Transverse colon (tissue), 4 donors: Measurements from ENCODE around the gene TSLP. TPM values are rescaled to one million over a fixed set of nuclear protein-coding genes. Genes with fewer than 3 reads are reported as not detected.

Experiments used
- DNase-seq: peaks from one replicate; pipeline ENCODE4 v3.0.0-alpha.2; 2019
- H3K27ac ChIP-seq, 4 donors: fragments of 200-600 bp; sonication (generic); 2 replicates each; pipeline ENCODE4 v1.5.1; 2016 to 2018; ENCODE audit warnings: inconsistent platforms in 4 of 4
- H3K27me3 ChIP-seq: fragments of 200-600 bp; sonication (generic); 2 replicates; pipeline ENCODE4 v1.5.1; 2017; ENCODE audit warnings: inconsistent platforms
- H3K36me3 ChIP-seq, 4 donors: fragments of 200-600 bp; sonication (generic); 2 replicates each; pipeline ENCODE4 v1.5.1; 2017 to 2019; ENCODE audit warnings: inconsistent platforms in 4 of 4
- H3K4me1 ChIP-seq, 4 donors: fragments of 200-600 bp; sonication (generic); 2 replicates each; pipeline ENCODE4 v1.5.1; 2017 to 2020; ENCODE audit warnings: inconsistent platforms in 4 of 4
- H3K4me3 ChIP-seq, 4 donors: fragments of 200-600 bp; sonication (generic); 1 replicate in 1 of 4; 2 replicates in 3 of 4; pipeline versions ENCODE4 v1.5.1 to v1.6.1; 2017 to 2019; ENCODE audit warnings: inconsistent platforms in 4 of 4
- H3K9me3 ChIP-seq, 2 donors: fragments of 200-600 bp; sonication (generic); 2 replicates each; pipeline ENCODE4 v1.5.1; 2017 to 2019; ENCODE audit warnings: inconsistent platforms in 2 of 2
- EP300 ChIP-seq: sonication (generic); formaldehyde crosslinking; IDR thresholded peaks from one replicate; pipeline ENCODE4 v1.6.1; 2017; ENCODE audit warnings: antibody characterized with exemption, low read depth
- POLR2A ChIP-seq: fragments of 450-650 bp; IDR thresholded peaks from one replicate; pipeline ENCODE4 v1.6.1; 2016; ENCODE audit warnings: antibody characterized with exemption, mild to moderate bottlenecking, moderate library complexity
- POLR2AphosphoS5 ChIP-seq, 3 donors: sonication (generic); formaldehyde crosslinking; IDR thresholded peaks; one replicate each; pipeline ENCODE4 v1.6.1; 2016; ENCODE audit warnings: antibody characterized with exemption in 3 of 3
- WGBS, 2 donors: methylation state at CpG; one replicate each; pipeline ENCODE4 v1.1.5; 2018; ENCODE audit warnings: low coverage in 1 of 2; 5-methylcytosine and 5-hydroxymethylcytosine counted together
- in situ Hi-C, 4 donors: fragments of 200-750 bp; cut with MboI; loops; one replicate each; pipeline versions ENCODE4 v1.15.0 to v1.15.1; 2017; ENCODE audit warnings: low sequenced_read_pairs in 3 of 4, low pct_ligation_motif_present in 1 of 4, low pct_unique_long_range_greater_than_20kb in 1 of 4
- intact Hi-C: fragments of 100-400 bp; cut with DNase I; formaldehyde crosslinking; loops from one replicate; pipeline ENCODE4 v1.15.1; 2023; ENCODE audit warnings: low total_unique reads
- total RNA-seq, 4 donors: library from RNA; depleted of rRNA; stranded (reverse); fragments of >200 nt; gene quantifications; one replicate each; pipeline ENCODE4 v1.1.0, GENCODE V29; 2016
- TF ChIP-seq, protein P1 (sequence below), 5 experiments: fragments of 200-600 bp in 3 of 5; fragments of 450-650 bp in 2 of 5; sonication (generic) in 3 of 5; IDR thresholded peaks; 1 replicate in 2 of 5; 2 replicates in 3 of 5; pipeline ENCODE4 v1.5.1; 2016 to 2017; ENCODE audit warnings: antibody characterized with exemption in 5 of 5, inconsistent platforms in 3 of 5, mild to moderate bottlenecking in 2 of 5, moderate library complexity in 1 of 5

TSLP gene
- total RNA-seq, 4 donors from 2014 or later, result 0.27 TPM; not detected in 3

DNA sequence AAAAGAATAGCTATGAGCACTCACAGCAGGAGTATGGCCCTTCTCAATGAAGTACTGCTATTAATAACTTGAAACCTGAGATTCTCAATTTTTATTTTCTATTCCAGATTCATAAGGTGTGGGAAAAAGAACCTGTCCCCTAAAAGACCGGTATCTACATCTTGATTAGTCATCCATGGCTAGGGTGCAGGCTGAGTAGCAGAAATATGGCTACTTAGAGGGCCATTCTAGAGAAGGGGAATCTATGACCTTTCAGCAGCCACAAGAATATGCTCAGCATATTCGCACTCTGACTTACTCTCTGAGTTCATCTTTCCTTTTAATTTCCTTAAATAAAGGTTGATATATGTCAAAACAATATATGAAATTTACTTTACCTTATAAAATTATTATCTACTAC lies 48.3 kb downstream of the TSLP start:
- DNase-seq, result no peak
- in situ Hi-C loops (no loop called here), intact Hi-C loops (no loop called here)
- WGBS, 2 donors, result 75 to 96% methylated on average over 2 of the region's 2 CpGs
- Histone ChIP-seq H3K27me3 (no peaks in the 10 kb centered on the region), H3K9me3 (no peaks in the 10 kb centered on the region), H3K36me3 (peaks cover 0 to 44% (median 17%) of the 10 kb centered on the region in 4 donors), H3K4me1 (peaks cover 0 to 4% (median 0%) of the 10 kb centered on the region in 4 donors), H3K4me3 (no peak overlapping the region), H3K27ac (no peak overlapping the region)
- TF ChIP-seq, protein P1, sequence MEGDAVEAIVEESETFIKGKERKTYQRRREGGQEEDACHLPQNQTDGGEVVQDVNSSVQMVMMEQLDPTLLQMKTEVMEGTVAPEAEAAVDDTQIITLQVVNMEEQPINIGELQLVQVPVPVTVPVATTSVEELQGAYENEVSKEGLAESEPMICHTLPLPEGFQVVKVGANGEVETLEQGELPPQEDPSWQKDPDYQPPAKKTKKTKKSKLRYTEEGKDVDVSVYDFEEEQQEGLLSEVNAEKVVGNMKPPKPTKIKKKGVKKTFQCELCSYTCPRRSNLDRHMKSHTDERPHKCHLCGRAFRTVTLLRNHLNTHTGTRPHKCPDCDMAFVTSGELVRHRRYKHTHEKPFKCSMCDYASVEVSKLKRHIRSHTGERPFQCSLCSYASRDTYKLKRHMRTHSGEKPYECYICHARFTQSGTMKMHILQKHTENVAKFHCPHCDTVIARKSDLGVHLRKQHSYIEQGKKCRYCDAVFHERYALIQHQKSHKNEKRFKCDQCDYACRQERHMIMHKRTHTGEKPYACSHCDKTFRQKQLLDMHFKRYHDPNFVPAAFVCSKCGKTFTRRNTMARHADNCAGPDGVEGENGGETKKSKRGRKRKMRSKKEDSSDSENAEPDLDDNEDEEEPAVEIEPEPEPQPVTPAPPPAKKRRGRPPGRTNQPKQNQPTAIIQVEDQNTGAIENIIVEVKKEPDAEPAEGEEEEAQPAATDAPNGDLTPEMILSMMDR (IDR thresholded peaks at IDR 0.05), result no peak

DNA sequence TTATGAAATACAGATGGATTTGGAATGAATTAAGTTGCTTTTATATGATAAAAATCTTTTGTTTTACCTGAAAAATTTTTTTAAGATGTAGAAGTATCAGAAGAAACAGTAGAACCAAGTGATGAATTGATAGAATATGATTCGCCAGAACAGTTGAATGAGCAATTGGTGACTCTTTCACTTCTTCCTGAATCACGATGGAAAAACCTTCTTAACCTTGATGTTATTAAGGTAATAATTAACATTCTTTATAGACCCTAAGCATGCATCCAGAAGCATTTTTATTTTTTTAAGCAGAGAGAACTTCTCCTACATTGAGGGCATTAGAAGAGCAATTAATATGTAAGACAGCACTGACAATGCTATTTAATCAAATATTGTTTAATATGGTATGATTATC lies 49.4 kb downstream of the TSLP start:
- Histone ChIP-seq H3K4me3 (no peak overlapping the region), H3K27ac (no peak overlapping the region), H3K27me3 (no peaks in the 10 kb centered on the region), H3K4me1 (peaks cover 0 to 4% (median 0%) of the 10 kb centered on the region in 4 donors), H3K36me3 (peaks cover 0 to 51% (median 19%) of the 10 kb centered on the region in 4 donors), H3K9me3 (no peaks in the 10 kb centered on the region)
- WGBS, 2 donors, result 76 to 83% methylated on average over 2 of the region's 2 CpGs
- in situ Hi-C loops, result no loop called here
- no peak for TF ChIP-seq EP300
- TF ChIP-seq POLR2AphosphoS5 (IDR thresholded peaks at IDR 0.05), result no peak
- TF ChIP-seq, protein P1 (IDR thresholded peaks at IDR 0.05), result no peak
- no peak for TF ChIP-seq POLR2A
- intact Hi-C loops, result no loop called here
- DNase-seq, result no peak

DNA sequence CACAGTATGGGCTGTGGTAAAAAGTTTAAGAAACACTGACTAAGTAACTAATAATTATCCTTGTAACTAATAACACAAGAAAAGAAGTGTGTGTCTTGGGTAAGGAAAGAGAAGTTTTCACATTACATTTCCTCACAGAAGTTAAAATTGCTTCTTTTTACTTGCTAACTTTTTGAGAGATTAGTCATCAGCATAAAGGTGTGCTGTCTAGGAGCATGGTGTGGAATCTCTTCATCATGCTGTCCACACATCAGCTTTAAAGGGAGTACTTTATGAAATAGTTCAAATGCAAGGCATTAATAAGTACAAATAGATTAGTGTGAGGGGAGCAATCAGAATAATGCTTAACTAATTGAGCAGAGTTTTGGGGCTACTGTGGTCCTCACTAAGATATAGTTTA lies 50.4 kb downstream of the TSLP start:
- Histone ChIP-seq H3K4me3 (no peak overlapping the region), H3K36me3 (peaks cover 0 to 61% (median 18%) of the 10 kb centered on the region in 4 donors), H3K9me3 (no peaks in the 10 kb centered on the region), H3K27ac (no peak overlapping the region), H3K4me1 (peaks cover 0 to 4% (median 0%) of the 10 kb centered on the region in 4 donors), H3K27me3 (no peaks in the 10 kb centered on the region)
- no peak for DNase-seq
- no peak for TF ChIP-seq EP300
- TF ChIP-seq, protein P1 (IDR thresholded peaks at IDR 0.05), result no peak
- no peak for TF ChIP-seq POLR2AphosphoS5 (IDR thresholded peaks at IDR 0.05)
- no peak for TF ChIP-seq POLR2A
- intact Hi-C loops, result no loop called here
- in situ Hi-C loops, result no loop called here

DNA sequence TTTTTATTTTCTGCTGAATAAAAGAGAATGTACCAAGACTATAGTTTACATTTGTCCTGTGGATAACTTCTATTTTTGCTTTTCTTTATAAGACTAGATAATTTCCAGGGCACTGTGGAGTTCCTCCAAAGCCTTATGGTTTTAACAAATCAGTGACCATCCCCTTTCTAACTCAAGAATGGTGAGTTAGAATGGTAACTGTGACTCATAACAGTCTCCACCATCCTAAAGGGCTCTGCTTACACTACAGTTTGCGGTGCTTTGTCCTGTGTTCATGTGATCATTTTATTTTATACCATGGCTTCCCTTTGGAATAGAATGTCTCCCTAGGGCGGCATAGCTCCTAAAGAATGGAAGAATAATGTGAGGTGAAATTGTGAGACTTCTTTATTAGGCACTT lies 50.9 kb downstream of the TSLP start:
- intact Hi-C loops (no loop called here), in situ Hi-C loops (no loop called here)
- no peaks in the 10 kb centered on the region for H3K9me3 ChIP-seq
- H3K27ac ChIP-seq, result no peak overlapping the region
- peaks cover 0 to 65% (median 18%) of the 10 kb centered on the region in 4 donors for H3K36me3 ChIP-seq
- peaks cover 0 to 4% (median 0%) of the 10 kb centered on the region in 4 donors for H3K4me1 ChIP-seq
- no peak for TF ChIP-seq EP300
- TF ChIP-seq, protein P1 (IDR thresholded peaks at IDR 0.05), result no peak
- WGBS, 2 donors, result 50 to 80% methylated on average over 2 of the region's 2 CpGs
- H3K27me3 ChIP-seq, result no peaks in the 10 kb centered on the region
- DNase-seq, result no peak
- no peak overlapping the region for H3K4me3 ChIP-seq
